IMR-90 (cell line): Measurements from ENCODE around the gene BUB1. TPM values are rescaled to one million over a fixed set of nuclear protein-coding genes. Genes with fewer than 3 reads are reported as not detected.

Experiments used
- ATAC-seq: fragments of 200-7000 bp; cut with Tn5 transposase; 2 replicates; pipeline ENCODE4 v1.9.1; 2020; ENCODE audit warnings: low read depth, mild to moderate bottlenecking, moderate library complexity
- BruUV-seq: library from RNA; stranded (reverse); fragments of 400-500 nt; replicated peaks from 2 replicates; lab custom pipeline; 2021; lab: Mats Ljungman, UMichigan
- CTCF ChIA-PET: fragments of 300-600 bp; formaldehyde crosslinking; extraction: SDS; loops from one replicate; lab custom pipeline; 2021; ENCODE audit warnings: antibody characterized with exemption; lab: Yijun Ruan, JAX
- POLR2A ChIA-PET: fragments of 300-600 bp; sonication (Branson Sonifier 250); formaldehyde crosslinking; loops from one replicate; lab custom pipeline; 2022; ENCODE audit warnings: antibody characterized with exemption; ENCODE audit not compliant: unreplicated experiment; lab: Charles Lee
- DNase-seq: peaks from one replicate; pipeline ENCODE4 v3.0.0; 2013
- H2AFZ ChIP-seq: replicated peaks from 2 replicates; pipeline ENCODE3; 2013; ENCODE audit warnings: low read length, mild to moderate bottlenecking; ENCODE audit not compliant: poor library complexity
- H2AK5ac ChIP-seq: 2 replicates; pipeline ENCODE4 v1.6.1; 2013; ENCODE audit warnings: low read depth, low read length, inconsistent platforms
- H2AK9ac ChIP-seq: replicated peaks from 2 replicates; pipeline ENCODE3; 2013; ENCODE audit warnings: mild to moderate bottlenecking, low read depth, low read length, moderate library complexity; ENCODE audit not compliant: poor library complexity
- H2BK120ac ChIP-seq: 2 replicates; pipeline ENCODE4 v1.6.1; 2013; ENCODE audit warnings: low read depth, low read length, inconsistent platforms
- H2BK15ac ChIP-seq: 3 replicates; pipeline ENCODE4 v1.6.1; 2013; ENCODE audit warnings: low read depth, low read length, inconsistent platforms
- H2BK20ac ChIP-seq: 2 replicates; pipeline ENCODE4 v1.6.1; 2013; ENCODE audit warnings: low read depth, mild to moderate bottlenecking, inconsistent platforms, low read length, moderate library complexity
- H2BK5ac ChIP-seq: 2 replicates; pipeline ENCODE4 v1.6.1; 2013; ENCODE audit warnings: mild to moderate bottlenecking, low read depth, low read length, inconsistent platforms; ENCODE audit not compliant: poor library complexity, severe bottlenecking
- H3K14ac ChIP-seq: replicated peaks from 2 replicates; pipeline ENCODE4 v1.6.1; 2013; ENCODE audit warnings: low read depth, low read length, inconsistent platforms
- H3K18ac ChIP-seq: 2 replicates; pipeline ENCODE4 v1.6.1; 2013; ENCODE audit warnings: low read depth, low read length, control low read depth
- H3K23ac ChIP-seq: 2 replicates; pipeline ENCODE4 v1.6.1; 2013; ENCODE audit warnings: low read depth, low read length, inconsistent platforms
- H3K27ac ChIP-seq: 2 replicates; pipeline ENCODE4 v1.5.1; 2013; ENCODE audit warnings: mild to moderate bottlenecking, control low read depth, low read length; ENCODE audit not compliant: insufficient read depth
- H3K27me3 ChIP-seq: 2 replicates; pipeline ENCODE4 v1.6.1; 2013; ENCODE audit warnings: low read length; ENCODE audit not compliant: control insufficient read depth, insufficient read depth
- H3K36me3 ChIP-seq: 2 replicates; pipeline ENCODE4 v1.6.1; 2013; ENCODE audit warnings: low read length, mixed read lengths; ENCODE audit not compliant: control insufficient read depth, insufficient read depth
- H3K4ac ChIP-seq: 2 replicates; pipeline ENCODE4 v1.6.1; 2013; ENCODE audit warnings: low read depth, low read length, inconsistent platforms
- H3K4me1 ChIP-seq: 2 replicates; pipeline ENCODE4 v1.6.1; 2013; ENCODE audit warnings: low read length, mixed read lengths; ENCODE audit not compliant: control insufficient read depth, insufficient read depth
- H3K4me2 ChIP-seq: 2 replicates; pipeline ENCODE4 v1.6.1; 2013; ENCODE audit warnings: low read depth, mild to moderate bottlenecking, control low read depth, low read length, moderate library complexity
- H3K4me3 ChIP-seq: 2 replicates; pipeline ENCODE4 v1.5.1; 2013; ENCODE audit warnings: low read depth, mild to moderate bottlenecking, control low read depth, low read length, moderate library complexity; ENCODE audit not compliant: insufficient read depth
- H3K56ac ChIP-seq: 2 replicates; pipeline ENCODE4 v1.6.1; 2013; ENCODE audit warnings: low read length, inconsistent platforms; ENCODE audit not compliant: insufficient read depth; ENCODE audit errors: extremely low read depth
- H3K79me1 ChIP-seq, 2 experiments: 2 replicates each; pipeline ENCODE4 v1.6.1; 2013; ENCODE audit warnings: low read length in 2 of 2, inconsistent platforms in 1 of 2, low read depth in 1 of 2
- H3K9ac ChIP-seq: 2 replicates; pipeline ENCODE4 v1.6.1; 2013; ENCODE audit warnings: low read depth, low read length, control low read depth
- H3K9me1 ChIP-seq: 2 replicates; pipeline ENCODE4 v1.6.1; 2013; ENCODE audit warnings: low read length, inconsistent platforms; ENCODE audit not compliant: insufficient read depth
- H3K9me3 ChIP-seq: 2 replicates; pipeline ENCODE4 v1.6.1; 2013; ENCODE audit warnings: low read length; ENCODE audit not compliant: control insufficient read depth, insufficient read depth
- H4K20me1 ChIP-seq: 2 replicates; pipeline ENCODE4 v1.6.1; 2013; ENCODE audit warnings: low read length, inconsistent platforms; ENCODE audit not compliant: insufficient read depth
- H4K5ac ChIP-seq: 2 replicates; pipeline ENCODE4 v1.6.1; 2013; ENCODE audit warnings: mild to moderate bottlenecking, low read depth, low read length, control low read depth
- H4K8ac ChIP-seq, 2 experiments: 2 replicates each; pipeline ENCODE4 v1.6.1; 2013; ENCODE audit warnings: low read depth in 2 of 2, low read length in 2 of 2, control low read depth in 1 of 2, inconsistent platforms in 1 of 2
- H4K91ac ChIP-seq: 2 replicates; pipeline ENCODE4 v1.6.1; 2013; ENCODE audit warnings: low read depth, low read length, inconsistent platforms; ENCODE audit not compliant: insufficient read depth
- CEBPB ChIP-seq: IDR thresholded peaks from 2 replicates; pipeline ENCODE4 v1.6.1; 2012; ENCODE audit warnings: low read depth, low read length, improper control_type of control experiment
- FOS ChIP-seq: fragments of 150-350 bp; IDR thresholded peaks from 2 replicates; pipeline ENCODE4 v1.6.1; 2016; ENCODE audit warnings: low read depth, low read length
- RCOR1 ChIP-seq: IDR thresholded peaks from 2 replicates; pipeline ENCODE4 v1.6.1; 2012; ENCODE audit warnings: mild to moderate bottlenecking, low read length, improper control_type of control experiment; ENCODE audit not compliant: insufficient replicate concordance
- WGBS, 2 experiments: methylation state at CpG; one replicate each; pipeline versions ENCODE4 v1.1.5 to v1.1.7; 2013; ENCODE audit warnings: missing lambda C conversion rate in 2 of 2; ENCODE audit not compliant: insufficient read length in 1 of 2; ENCODE audit errors: extremely low coverage in 2 of 2; 5-methylcytosine and 5-hydroxymethylcytosine counted together
- dilution Hi-C: fragments of 300-500 bp; cut with HindIII; formaldehyde crosslinking; loops from one replicate; pipeline ENCODE4 v1.14.3; 2018; ENCODE audit warnings: low sequenced_read_pairs; ENCODE audit not compliant: unreplicated experiment
- in situ Hi-C: fragments of 300-500 bp; cut with MboI; formaldehyde crosslinking; loops from 3 replicates; pipeline ENCODE4 v1.14.3; 2019; ENCODE audit warnings: low sequenced_read_pairs, inconsistent platforms, mixed read lengths
- intact Hi-C: fragments of 100-400 bp; cut with micrococcal nuclease; formaldehyde crosslinking; loops from 2 replicates; pipeline ENCODE4 v1.10.0; 2022
- polyA plus RNA-seq, 3 experiments: library from polyadenylated mRNA; depleted of rRNA; stranded (reverse); fragments of >200 nt; gene quantifications; 2 replicates each; pipeline ENCODE4 v1.2.3, GENCODE V29; 2012; ENCODE audit warnings: low replicate concordance in 1 of 3
- total RNA-seq: library from RNA; depleted of rRNA; stranded (reverse); fragments of >200 nt; gene quantifications from 2 replicates; pipeline ENCODE4 v1.2.3, GENCODE V29; 2012
- TF ChIP-seq, protein P1 (sequence below): fragments of 150-350 bp; IDR thresholded peaks from 2 replicates; pipeline ENCODE4 v1.6.1; 2017; ENCODE audit warnings: mild to moderate bottlenecking, antibody characterized with exemption, low read length, low read depth

Gene BUB1
- total and polyA plus RNA-seq, 2 of the 4 experiments (the other 2 are of a cell fraction), result 19.6 to 43.4 TPM

DNA sequence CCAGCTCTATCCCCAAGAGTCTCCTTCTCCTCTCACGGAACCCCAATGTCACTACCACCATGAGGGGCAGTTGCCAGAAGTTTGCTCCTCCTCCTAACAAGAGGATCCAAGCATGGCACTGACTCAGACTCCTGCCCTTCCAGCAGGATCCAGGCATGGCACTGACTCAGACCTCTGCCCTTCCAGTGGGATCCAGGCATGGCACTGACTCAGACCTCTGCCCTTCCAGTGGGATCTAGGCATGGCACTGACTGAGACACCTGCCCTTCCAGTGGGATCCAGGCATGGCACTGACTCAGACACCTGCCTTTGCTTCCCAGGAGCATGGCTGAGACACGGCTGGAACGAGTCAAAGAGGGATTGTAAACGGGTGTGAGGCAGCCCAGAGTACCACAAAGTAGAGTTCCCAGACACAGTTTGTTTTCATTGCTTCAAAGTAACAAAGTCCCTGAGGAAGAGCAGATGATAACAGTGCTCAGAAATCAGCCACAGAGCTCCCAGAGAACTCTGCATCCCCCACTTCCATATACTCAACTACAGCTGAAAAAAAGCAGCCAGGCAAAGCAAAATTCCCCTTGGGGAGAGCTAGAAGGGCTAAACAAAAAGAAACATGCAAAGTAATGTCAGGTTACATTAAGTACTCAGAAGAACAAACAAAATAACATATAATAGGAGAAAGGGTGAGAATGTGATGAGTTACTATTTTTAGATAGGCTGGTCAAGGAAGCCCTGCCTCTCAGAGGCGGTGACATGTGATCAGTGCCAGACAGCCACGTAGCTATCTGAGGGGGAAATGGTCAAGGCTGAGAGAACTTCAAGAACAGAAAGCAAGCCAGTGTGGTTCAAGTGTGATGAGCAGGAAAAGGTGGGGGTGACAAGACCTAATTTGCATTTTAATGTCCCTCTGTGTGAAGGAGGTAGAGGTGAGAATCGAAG, 3.0 kb downstream of the BUB1 start:
- H3K4ac ChIP-seq, result peak overlapping the region; percentile 71; the same call in 1 of the 2 replicates
- ChIA-PET POLR2A (no interaction called here), CTCF (interaction anchor here (0.6 kb wide), 1 partner anchor 1240 kb away, joined by 3 read pairs; no protein-coding TSS in a partner anchor)
- peak overlapping the region; percentile 4; the same call in 1 of the 2 replicates for H3K27ac ChIP-seq
- no peak overlapping the region for H2AK5ac ChIP-seq
- peak overlapping the region; percentile 85 for H2AFZ ChIP-seq
- peak overlapping the region; percentile 84 for H3K14ac ChIP-seq
- no peak overlapping the region for H3K9ac ChIP-seq
- H3K36me3 ChIP-seq, result no peaks in the 10 kb centered on the region
- BruUV-seq, result no TSS peak
- TF ChIP-seq RCOR1 (peak; percentile 54), CEBPB (no peak), FOS (0 out of 2 replicates have a peak, but pooled peaks have one; percentile 30)
- TF ChIP-seq, protein P1, sequence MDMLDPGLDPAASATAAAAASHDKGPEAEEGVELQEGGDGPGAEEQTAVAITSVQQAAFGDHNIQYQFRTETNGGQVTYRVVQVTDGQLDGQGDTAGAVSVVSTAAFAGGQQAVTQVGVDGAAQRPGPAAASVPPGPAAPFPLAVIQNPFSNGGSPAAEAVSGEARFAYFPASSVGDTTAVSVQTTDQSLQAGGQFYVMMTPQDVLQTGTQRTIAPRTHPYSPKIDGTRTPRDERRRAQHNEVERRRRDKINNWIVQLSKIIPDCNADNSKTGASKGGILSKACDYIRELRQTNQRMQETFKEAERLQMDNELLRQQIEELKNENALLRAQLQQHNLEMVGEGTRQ, result peak; percentile 38; the same call in 1 of the 2 replicates
- H3K56ac ChIP-seq, result no peak overlapping the region; the same call in 1 of the 2 replicates
- DNase-seq (peak; percentile 50), ATAC-seq (0 out of 2 replicates have a peak, but pooled peaks have one; percentile 6)
- in situ Hi-C loops (no loop called here), dilution Hi-C loops (no loop called here), intact Hi-C loops (no loop called here)
- 0 out of 2 replicates have a peak overlapping the region, but pooled peaks have one; percentile 13 for H4K91ac ChIP-seq
- no peak overlapping the region for H2BK15ac ChIP-seq
- H3K4me2 ChIP-seq, result peak overlapping the region; percentile 89
- peak overlapping the region; percentile 85 for H3K23ac ChIP-seq
- peak overlapping the region; percentile 65 for H2BK5ac ChIP-seq
- peaks cover 10% of the 10 kb centered on the region for H3K9me1 ChIP-seq
- peaks cover 11% of the 10 kb centered on the region for H3K4me1 ChIP-seq
- peak overlapping the region; percentile 37 for H2AK9ac ChIP-seq
- H2BK20ac ChIP-seq, result peak overlapping the region; percentile 58; the same call in 1 of the 2 replicates
- H3K27me3 ChIP-seq, result no peaks in the 10 kb centered on the region
- H3K18ac ChIP-seq, result peak overlapping the region; percentile 74; the same call in 1 of the 2 replicates
- peaks cover 25 to 35% of the 10 kb centered on the region in 2 experiments for H3K79me1 ChIP-seq
- H4K5ac ChIP-seq, result peak overlapping the region; percentile 85
- H4K8ac ChIP-seq, result peak overlapping the region; percentile 54 to 92; a peak in 3 of 4 replicates
- no peaks in the 10 kb centered on the region for H4K20me1 ChIP-seq
- WGBS, 2 experiments, result 48% methylated on average over 3 of the region's 7 CpGs; no CpG with 5 or more reads in 1 of the 2 experiments
- H3K4me3 ChIP-seq, result no peak overlapping the region
- no peaks in the 10 kb centered on the region for H3K9me3 ChIP-seq
- H2BK120ac ChIP-seq, result peak overlapping the region; percentile 74; the same call in 1 of the 2 replicates
